Measurements from ENCODE around the gene ABCA3.
A peak's percentile ranks its signal among the peaks of the same experiment; 100 is the strongest.

GRCh38 chr16:2339521-2340484, 725 bp downstream of the ABCA3 start:
- TF ChIP-seq POLR2A (IDR thresholded peaks at IDR 0.05): no peak
- peak in 1 of 4 experiments; percentile 7 for TF ChIP-seq CTCF (IDR thresholded peaks at IDR 0.05)
- no peak for TF ChIP-seq POLR2AphosphoS5 (IDR thresholded peaks at IDR 0.05)

All from prostate gland (tissue), 2 donors.